Liver (tissue), 3 donors: Measurements from ENCODE around the gene SGK1.

ENCODE experiments used
- ATF3 ChIP-seq: IDR thresholded peaks from 2 replicates; pipeline ENCODE4 v1.6.1; 2016; ENCODE audit warnings: antibody characterized with exemption
- CTCF ChIP-seq: fragments of 150-350 bp; IDR thresholded peaks from 2 replicates; pipeline ENCODE4 v1.5.1; 2017; ENCODE audit warnings: improper control_type of control experiment, low read depth, low read length; ENCODE audit not compliant: missing input control
- GABPA ChIP-seq, 2 donors: IDR thresholded peaks in 1 of 2; conservative IDR thresholded peaks in 1 of 2; 2 replicates each; pipeline ENCODE4 v1.6.1; 2016; ENCODE audit warnings: antibody characterized with exemption in 2 of 2, mild to moderate bottlenecking in 1 of 2, moderate library complexity in 1 of 2
- JUND ChIP-seq, 2 donors: IDR thresholded peaks; 2 replicates each; pipeline ENCODE4 v1.6.1; 2016; ENCODE audit warnings: antibody characterized with exemption in 2 of 2
- MAX ChIP-seq: IDR thresholded peaks from 2 replicates; pipeline ENCODE4 v1.6.1; 2016; ENCODE audit warnings: antibody characterized with exemption
- RAD21 ChIP-seq, 2 donors: IDR thresholded peaks; 2 replicates each; pipeline ENCODE4 v1.6.1; 2016; ENCODE audit warnings: antibody characterized with exemption in 2 of 2, mild to moderate bottlenecking in 2 of 2
- REST ChIP-seq: IDR thresholded peaks from 2 replicates; pipeline ENCODE4 v1.6.1; 2016; ENCODE audit warnings: antibody characterized with exemption, mild to moderate bottlenecking
- SP1 ChIP-seq: IDR thresholded peaks from 2 replicates; pipeline ENCODE4 v1.6.1; 2018; ENCODE audit warnings: antibody characterized with exemption, mild to moderate bottlenecking
- TAF1 ChIP-seq: conservative IDR thresholded peaks from 2 replicates; pipeline ENCODE4 v1.6.1; 2016; ENCODE audit warnings: antibody characterized with exemption, mild to moderate bottlenecking
- YY1 ChIP-seq: IDR thresholded peaks from 2 replicates; pipeline ENCODE4 v1.6.1; 2016; ENCODE audit warnings: antibody characterized with exemption, mild to moderate bottlenecking
- ZBTB33 ChIP-seq: IDR thresholded peaks from 2 replicates; pipeline ENCODE4 v1.6.1; 2016; ENCODE audit warnings: antibody characterized with exemption
- donor health status: healthy.
- donor health status: healthy.

- TF ChIP-seq TAF1 = no peak
- no peak for TF ChIP-seq SP1
- no peak for TF ChIP-seq CTCF
- no peak for TF ChIP-seq REST
- no peak for TF ChIP-seq YY1
- TF ChIP-seq MAX = no peak
- no peak for TF ChIP-seq ATF3
- TF ChIP-seq GABPA (IDR thresholded peaks at IDR 0.05 in 1 of 2, conservative IDR thresholded peaks at IDR 0.05 in 1 of 2) = no peak
- no peak for TF ChIP-seq ZBTB33
- no peak for TF ChIP-seq RAD21 (IDR thresholded peaks at IDR 0.05)
- no peak for TF ChIP-seq JUND (IDR thresholded peaks at IDR 0.05)
Observed at GRCh38 chr6:134165561-134166201, 152.2 kb downstream of the SGK1 start.
